ENCODE results near the gene TTC23L. TPM values are rescaled to one million over a fixed set of nuclear protein-coding genes. Genes with fewer than 3 reads are reported as not detected.

The TTC23L gene
- total RNA-seq, 1 donor from 2014 or later = 0.81 TPM

DNA sequence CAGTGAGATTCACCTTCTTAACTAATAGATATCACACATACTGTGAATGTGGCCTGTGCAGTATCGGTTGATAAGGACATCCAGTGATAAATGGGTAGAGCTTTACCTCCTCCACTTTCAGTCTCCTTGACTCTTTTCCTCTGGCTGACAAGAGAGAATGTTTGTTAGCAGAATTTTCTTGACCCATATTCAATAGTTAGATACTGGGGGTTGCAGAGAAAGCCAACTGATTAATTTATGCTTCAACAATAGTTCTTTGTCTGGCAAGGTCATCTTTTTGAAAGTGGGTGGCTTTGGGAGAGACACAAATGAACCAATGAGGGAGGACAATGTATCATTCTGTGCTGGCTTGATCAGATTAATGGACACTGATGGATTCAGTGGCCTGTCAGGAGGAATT, 30.3 kb downstream of the TTC23L start:
- intact Hi-C loops (cut with micrococcal nuclease) = no loop called here

DNA sequence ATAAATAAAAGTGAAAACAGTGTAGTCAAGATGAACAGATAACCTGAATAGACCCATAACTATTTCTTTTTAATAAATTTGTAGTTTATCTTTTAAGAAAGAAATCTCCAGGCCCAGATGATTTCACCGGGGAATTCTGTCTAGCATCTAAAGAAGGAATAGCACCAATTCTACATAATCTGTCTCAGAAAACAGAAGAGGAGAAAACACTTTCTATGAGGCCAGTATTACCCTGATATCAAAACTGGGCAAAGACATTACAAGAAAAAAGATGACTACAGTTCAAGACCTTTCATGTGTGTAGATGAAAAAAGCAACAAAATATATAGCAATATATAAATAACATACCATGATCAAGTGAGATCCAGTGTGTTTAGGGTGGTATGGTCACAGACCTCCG, 31.4 kb downstream of the TTC23L start:
- intact Hi-C loops (cut with micrococcal nuclease) = no loop called here

DNA sequence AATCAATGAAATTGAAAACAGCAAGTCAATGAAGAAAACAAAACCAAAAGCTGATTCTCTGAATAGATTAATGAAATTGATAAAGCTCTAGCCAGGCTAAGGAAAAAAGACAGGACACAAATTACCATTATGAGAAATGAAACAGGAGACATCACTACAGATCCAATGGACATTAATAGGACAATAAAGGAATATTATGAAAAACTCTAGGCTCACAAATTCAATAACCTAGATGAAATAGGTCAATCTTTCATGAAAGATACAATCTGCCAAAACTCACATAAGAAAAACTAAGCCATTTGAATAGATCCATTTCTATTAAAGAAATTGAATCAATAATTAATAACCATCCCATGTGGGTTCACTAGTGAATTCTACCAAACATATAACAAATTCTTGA, 37.3 kb downstream of the TTC23L start:
- intact Hi-C loops (cut with micrococcal nuclease) = no loop called here

- intact Hi-C loops (cut with micrococcal nuclease) = no loop called here
Observed at GRCh38 chr5:34881246-34881645, 42.3 kb downstream of the TTC23L start.

- intact Hi-C loops (cut with micrococcal nuclease) = no loop called here
Observed at GRCh38 chr5:34886392-34887119, 47.6 kb downstream of the TTC23L start.

DNA sequence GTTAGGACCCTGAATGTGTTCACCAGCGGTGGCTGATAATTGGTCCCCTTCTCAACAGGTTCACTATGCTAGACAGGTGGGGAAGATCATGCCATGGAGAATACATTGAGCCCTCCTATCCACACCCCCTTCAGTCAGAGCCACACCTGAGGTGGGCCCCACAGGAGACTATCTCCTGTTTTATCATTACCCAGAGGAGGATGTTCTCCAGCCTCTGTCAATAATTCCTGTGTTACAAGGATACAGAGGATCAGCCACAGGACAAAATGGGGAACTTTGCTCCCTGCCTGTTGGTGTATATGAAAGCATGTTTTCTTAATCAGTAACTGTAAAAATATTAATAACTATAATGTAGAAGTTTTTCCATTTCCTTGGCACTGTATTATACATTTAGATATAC, 50.4 kb downstream of the TTC23L start:
- intact Hi-C loops (cut with micrococcal nuclease) = no loop called here

DNA sequence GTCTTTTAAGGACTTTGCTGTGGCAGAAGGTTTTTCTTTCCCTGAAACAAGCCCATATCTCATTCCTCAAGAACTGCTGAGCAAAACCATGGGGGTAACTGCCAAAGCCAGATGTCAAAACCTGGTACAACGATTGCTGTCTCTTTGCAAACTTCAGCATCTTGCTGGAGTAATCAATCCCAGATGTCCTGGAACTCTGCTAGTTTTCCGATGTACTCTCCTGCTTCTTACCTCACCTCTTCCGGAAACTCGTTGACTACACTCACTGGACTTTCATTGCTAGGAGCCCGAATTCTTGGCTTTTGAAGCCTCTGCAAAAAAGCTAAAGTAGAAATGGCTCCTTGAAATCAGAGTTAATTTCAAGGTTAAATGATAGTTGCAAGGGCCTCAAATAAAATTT, 53.0 kb downstream of the TTC23L start:
- intact Hi-C loops (cut with micrococcal nuclease) = loop anchor here (10.0 kb wide), 1 partner anchor 237 kb away; the partner anchor contains the start of gene RAI14

DNA sequence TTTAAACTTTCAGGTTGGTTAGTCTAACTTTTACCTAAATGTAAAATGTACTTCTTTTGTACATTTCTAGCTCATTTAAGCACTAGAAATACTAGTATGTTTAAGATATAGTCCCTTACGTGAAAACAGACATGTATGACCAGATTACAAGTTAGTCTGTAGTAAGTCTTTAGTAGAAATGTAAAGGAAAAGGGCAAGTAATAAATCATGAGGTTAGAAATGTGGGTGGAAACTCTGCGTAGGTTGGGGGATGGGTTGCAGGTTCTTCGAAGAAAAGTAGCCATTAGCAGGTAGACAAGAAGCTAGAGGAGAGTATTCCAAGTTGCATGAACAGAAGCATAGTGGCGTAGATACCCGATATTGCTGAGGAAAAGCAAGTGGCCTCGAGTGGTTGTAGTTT, 53.5 kb downstream of the TTC23L start:
- intact Hi-C loops (cut with micrococcal nuclease) = loop anchor here (10.0 kb wide), 1 partner anchor 238 kb away; the partner anchor contains the start of gene RAI14

DNA sequence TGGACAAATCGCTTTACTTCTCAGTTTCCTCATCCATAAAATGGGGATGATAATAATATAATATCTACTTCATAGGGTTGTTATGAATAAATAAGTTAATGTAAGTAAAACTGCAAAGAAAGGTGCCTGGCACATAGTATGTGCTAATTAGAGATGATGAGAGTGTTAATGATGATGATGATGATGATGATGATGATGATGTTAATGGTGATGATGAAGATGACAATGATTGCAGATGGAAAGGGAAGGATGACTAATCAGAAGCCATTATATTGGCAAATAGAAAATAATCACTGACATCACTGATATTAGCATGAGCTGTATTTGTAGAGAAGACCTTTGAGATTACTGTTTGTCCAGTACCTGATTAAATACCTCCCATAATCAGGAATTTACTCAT, 55.8 kb downstream of the TTC23L start:
- intact Hi-C loops (cut with micrococcal nuclease) = loop anchor here (10.0 kb wide), 1 partner anchor 240 kb away; the partner anchor contains the start of gene RAI14

DNA sequence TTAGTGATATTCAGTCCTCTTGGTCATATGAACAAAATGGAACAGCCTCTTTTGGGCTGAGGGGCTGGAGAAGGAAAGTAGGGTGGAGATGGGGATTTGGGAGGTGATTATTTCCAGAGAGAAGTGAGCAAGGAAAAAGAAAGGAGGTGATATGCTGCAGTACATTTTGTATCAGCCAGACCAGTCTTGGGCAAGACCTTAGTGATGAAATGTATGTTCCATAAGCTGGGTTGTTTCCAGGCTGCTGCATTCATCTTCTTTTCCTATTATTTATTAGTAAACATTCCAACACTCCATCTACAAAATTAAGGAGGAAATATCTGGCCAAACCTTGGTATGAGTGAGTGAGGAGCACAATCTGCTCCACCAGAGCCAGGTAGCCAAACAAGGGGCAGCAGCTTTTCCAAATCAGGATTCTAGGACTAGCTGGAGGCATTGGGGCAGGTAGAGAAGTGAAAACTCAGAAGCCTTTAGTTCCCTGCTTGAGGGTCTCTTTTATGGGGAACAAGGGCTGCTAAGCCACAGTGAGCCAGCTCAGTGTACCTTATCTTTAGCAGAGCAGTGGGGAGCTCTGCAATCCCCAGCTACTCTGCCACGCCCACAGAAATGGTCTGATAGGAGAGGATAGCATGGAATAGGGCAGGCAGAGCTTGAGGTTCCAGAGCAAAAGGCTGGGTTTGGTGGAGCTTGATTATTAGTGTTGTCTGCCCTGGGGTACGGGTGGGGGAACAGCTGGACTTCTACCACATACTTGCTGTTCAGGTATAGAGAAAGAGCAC, 56.9 kb downstream of the TTC23L start:
- intact Hi-C loops (cut with micrococcal nuclease) = loop anchor here (10.0 kb wide), 1 partner anchor 241 kb away; the partner anchor contains the start of gene RAI14

GRCh38 chr5:34897646-34898045, 58.7 kb downstream of the TTC23L start:
- intact Hi-C loops (cut with micrococcal nuclease) = loop anchor here (1.0 to 10.0 kb wide), 5 partner anchors 58 to 423 kb away; partner anchors contain the start of genes RAI14 and TTC23L

GRCh38 chr5:34898258-34898895, 59.4 kb downstream of the TTC23L start:
- intact Hi-C loops (cut with micrococcal nuclease) = loop anchor here (1.0 to 10.0 kb wide), 5 partner anchors 59 to 424 kb away; partner anchors contain the start of genes RAI14 and TTC23L

- intact Hi-C loops (cut with micrococcal nuclease) = loop anchor here (10.0 kb wide), 1 partner anchor 244 kb away; the partner anchor contains the start of gene RAI14
Observed at GRCh38 chr5:34899066-34899465, 60.1 kb downstream of the TTC23L start.

- intact Hi-C loops (cut with micrococcal nuclease) = no loop called here
Observed at GRCh38 chr5:34900652-34901051, 61.7 kb downstream of the TTC23L start.

GRCh38 chr5:34903260-34903659, 64.3 kb downstream of the TTC23L start:
- intact Hi-C loops (cut with micrococcal nuclease) = no loop called here

GRCh38 chr5:34905564-34905963, 66.6 kb downstream of the TTC23L start:
- intact Hi-C loops (cut with micrococcal nuclease) = no loop called here

DNA sequence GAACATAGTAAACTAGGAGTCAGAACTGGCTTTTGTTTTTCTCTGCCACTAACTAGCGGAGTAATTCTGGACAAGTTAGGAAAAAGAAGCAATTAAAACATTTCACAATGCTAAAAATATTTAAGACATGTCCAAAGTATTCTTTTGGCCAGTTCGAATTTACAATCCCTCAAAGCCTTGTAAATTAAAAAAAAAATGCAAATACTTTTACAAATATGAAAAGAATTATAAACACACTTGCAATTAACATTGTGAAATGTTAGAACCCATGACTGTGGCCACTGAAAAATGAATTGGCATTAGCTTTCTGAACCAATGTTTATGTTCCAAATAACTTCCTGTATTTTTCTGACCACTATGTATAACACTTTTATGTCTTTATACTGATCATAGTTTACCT, 74.1 kb downstream of the TTC23L start:
- intact Hi-C loops (cut with micrococcal nuclease) = no loop called here

- intact Hi-C loops (cut with micrococcal nuclease) = loop anchor here (1.0 to 5.0 kb wide), 14 partner anchors 10 to 1962 kb away; partner anchors contain the start of genes AMACR, DNAJC21, NIPBL and SKP2
Observed at GRCh38 chr5:34914671-34915138, 75.7 kb downstream of the TTC23L start.

GRCh38 chr5:34915139-34915855, 76.3 kb downstream of the TTC23L start, which contains the start of the genes BRIX1 and RAD1:
TSS of gene BRIX1 (plus strand) at chr5:34915711. CDS start at chr5:34915739, 28 bp downstream.
TSS of gene RAD1 (minus strand) at chr5:34915504. CDS start at chr5:34914892, 612 bp downstream.
- intact Hi-C loops (cut with micrococcal nuclease) = loop anchor here (1.0 to 5.0 kb wide), 14 partner anchors 9 to 1961 kb away; partner anchors contain the start of genes AMACR, DNAJC21, NIPBL and SKP2

DNA sequence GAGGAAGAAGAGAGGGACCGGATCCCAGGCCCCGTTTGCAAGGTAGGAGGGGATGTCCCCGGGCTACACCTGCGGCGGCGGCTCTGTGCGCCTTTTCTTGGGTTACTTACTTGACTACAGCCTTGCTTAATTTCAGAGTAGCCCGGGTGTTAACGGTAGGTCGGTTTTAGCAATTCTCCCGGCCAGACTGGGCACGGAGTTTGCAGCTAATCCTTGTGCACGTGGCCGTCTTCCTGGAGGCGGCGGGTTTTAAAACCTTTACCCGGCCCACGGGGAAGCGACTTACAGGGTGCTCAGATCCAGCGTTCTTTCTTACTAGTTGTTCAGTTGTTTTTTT, 76.9 kb downstream of the TTC23L start:
- intact Hi-C loops (cut with micrococcal nuclease) = loop anchor here (1.0 to 5.0 kb wide), 14 partner anchors 8 to 1960 kb away; partner anchors contain the start of genes AMACR, DNAJC21, NIPBL and SKP2
